GDM1 (cell line): ENCODE data around the gene AGBL4.

Source experiments
- DNase-seq: peaks from one replicate; lab custom pipeline; 2025; lab: John Stamatoyannopoulos, UW

Gene AGBL4

GRCh38 chr1:48823168-48823567 is 1200.6 kb downstream of the AGBL4 start:
- DNase-seq, result no peak

- no peak for DNase-seq
These were observed 1203.3 kb downstream of the AGBL4 start for GRCh38 chr1:48820491-48820890.

GRCh38 chr1:48817505-48818114 is 1206.1 kb downstream of the AGBL4 start:
- peak; percentile 53 for DNase-seq

GRCh38 chr1:48810740-48811139 is 1213.0 kb downstream of the AGBL4 start:
- no peak for DNase-seq

- no peak for DNase-seq
These were observed 1215.3 kb downstream of the AGBL4 start for GRCh38 chr1:48808496-48808895.

GRCh38 chr1:48807554-48808260 is 1216.0 kb downstream of the AGBL4 start:
- DNase-seq, result no peak

GRCh38 chr1:48803474-48803873 is 1220.3 kb downstream of the AGBL4 start:
- no peak for DNase-seq

- DNase-seq, result no peak
These were observed 1228.9 kb downstream of the AGBL4 start for GRCh38 chr1:48794816-48795215.

- peak; percentile 59 for DNase-seq
These were observed 1229.9 kb downstream of the AGBL4 start for GRCh38 chr1:48793863-48794262.

- no peak for DNase-seq
These were observed 1230.8 kb downstream of the AGBL4 start for GRCh38 chr1:48792961-48793360.

GRCh38 chr1:48790397-48790796 is 1233.4 kb downstream of the AGBL4 start:
- no peak for DNase-seq

- DNase-seq, result no peak
These were observed 1233.9 kb downstream of the AGBL4 start for GRCh38 chr1:48789903-48790302.

GRCh38 chr1:48785869-48786268 is 1237.9 kb downstream of the AGBL4 start:
- no peak for DNase-seq

GRCh38 chr1:48784301-48784700 is 1239.5 kb downstream of the AGBL4 start:
- no peak for DNase-seq

GRCh38 chr1:48777219-48777895 is 1246.4 kb downstream of the AGBL4 start:
- no peak for DNase-seq

GRCh38 chr1:48776393-48777218 is 1247.1 kb downstream of the AGBL4 start, which contains the start of gene BEND5:
Gene BEND5, minus strand, starts transcription at chr1:48776891. Its CDS starts 60 bp downstream, at chr1:48776831.
- DNase-seq, result peak; percentile 43

GRCh38 chr1:48775831-48776392 is 1247.8 kb downstream of the AGBL4 start:
- DNase-seq, result no peak

- DNase-seq, result no peak
These were observed 1250.6 kb downstream of the AGBL4 start for GRCh38 chr1:48773133-48773532.

- DNase-seq, result no peak
These were observed 1251.5 kb downstream of the AGBL4 start for GRCh38 chr1:48772211-48772610.

- no peak for DNase-seq
These were observed 1252.2 kb downstream of the AGBL4 start for GRCh38 chr1:48771561-48771960.

GRCh38 chr1:48767975-48768510 is 1255.7 kb downstream of the AGBL4 start:
- peak; percentile 6 for DNase-seq

GRCh38 chr1:48765335-48765734 is 1258.4 kb downstream of the AGBL4 start:
- DNase-seq, result no peak
